Measurements from ENCODE around the gene DRC3.

- TF ChIP-seq REST (IDR thresholded peaks at IDR 0.05) (no peak), RAD21 (IDR thresholded peaks at IDR 0.05) (no peak), CTCF (IDR thresholded peaks at IDR 0.05; ENCODE audit: low read depth, low read length, missing input control) (no peak), TAF1 (conservative IDR thresholded peaks at IDR 0.05) (no peak)
These were observed 92.9 kb downstream of the DRC3 start for GRCh38 chr17:18065546-18065945.
